Osteoblast (primary cell): Measurements from ENCODE around the gene SEPTIN6. TPM values are rescaled to one million over a fixed set of nuclear protein-coding genes. Genes with fewer than 3 reads are reported as not detected.
A peak's percentile ranks its signal among the peaks of the same experiment; 100 is the strongest.

Experiments
- DNase-seq: peaks from one replicate; pipeline ENCODE4 v3.0.0; 2011; ENCODE audit warnings: low spot score, mixed read lengths; ENCODE audit not compliant: insufficient read length; ENCODE audit errors: missing footprints
- H2AFZ ChIP-seq: 2 replicates; pipeline ENCODE4 v1.6.0; 2011; ENCODE audit warnings: mild to moderate bottlenecking, low read length
- H3K27ac ChIP-seq: 2 replicates; pipeline ENCODE4 v1.5.1; 2011; ENCODE audit warnings: mild to moderate bottlenecking, low read depth, low read length, moderate library complexity
- H3K27me3 ChIP-seq: 2 replicates; pipeline ENCODE4 v1.6.0; 2012; ENCODE audit warnings: mild to moderate bottlenecking, control low read depth, inconsistent platforms, low read length, moderate library complexity; ENCODE audit not compliant: insufficient read depth
- H3K36me3 ChIP-seq: 2 replicates; pipeline ENCODE4 v1.5.1; 2011; ENCODE audit warnings: mild to moderate bottlenecking, low read length, control low read depth, moderate library complexity; ENCODE audit not compliant: insufficient read depth
- H3K4me1 ChIP-seq: 2 replicates; pipeline ENCODE4 v1.5.1; 2011; ENCODE audit warnings: mild to moderate bottlenecking, low read length, control low read depth, moderate library complexity; ENCODE audit not compliant: insufficient read depth
- H3K4me2 ChIP-seq: 2 replicates; pipeline ENCODE4 v1.6.0; 2011; ENCODE audit warnings: mild to moderate bottlenecking, low read length; ENCODE audit not compliant: insufficient read depth
- H3K4me3 ChIP-seq: fragments of 200-600 bp; sonication (generic); 3 replicates; pipeline ENCODE4 v1.5.1; 2012; ENCODE audit warnings: mild to moderate bottlenecking, low read length, inconsistent platforms; ENCODE audit not compliant: insufficient read depth
- H3K79me2 ChIP-seq: 2 replicates; pipeline ENCODE4 v1.6.0; 2012; ENCODE audit warnings: mild to moderate bottlenecking, low read length, control low read depth, inconsistent platforms; ENCODE audit not compliant: insufficient read depth
- H3K9me3 ChIP-seq: 2 replicates; pipeline ENCODE4 v1.5.1; 2011; ENCODE audit warnings: low read depth, low read length, control low read depth
- H4K20me1 ChIP-seq: 2 replicates; pipeline ENCODE4 v1.6.0; 2012; ENCODE audit warnings: mild to moderate bottlenecking, low read length, control low read depth; ENCODE audit not compliant: insufficient read depth
- CTCF ChIP-seq: IDR thresholded peaks from 2 replicates; pipeline ENCODE4 v1.5.1; 2011; ENCODE audit warnings: mild to moderate bottlenecking, low read depth, low read length, moderate library complexity; ENCODE audit errors: extremely low read depth
- total RNA-seq: library from RNA; depleted of rRNA; stranded (reverse); fragments of >200 nt; gene quantifications from 2 replicates; pipeline ENCODE4 v1.2.3, GENCODE V29; 2012

The SEPTIN6 gene
- total RNA-seq, 1 donor: 9.0 TPM

GRCh38 chrX:119692191-119693039, 553 bp downstream of the SEPTIN6 start:
- peak overlapping the region; percentile 77 for H3K4me3 ChIP-seq
- no peaks in the 10 kb centered on the region for H3K9me3 ChIP-seq
- no peaks in the 10 kb centered on the region for H3K27me3 ChIP-seq
- no peak overlapping the region for H3K27ac ChIP-seq
- H2AFZ ChIP-seq: peak overlapping the region; percentile 68
- peak; percentile 87 for DNase-seq
- H4K20me1 ChIP-seq: no peaks in the 10 kb centered on the region
- H3K4me2 ChIP-seq: peak overlapping the region; percentile 76
- TF ChIP-seq CTCF: no peak
- H3K4me1 ChIP-seq: no peaks in the 10 kb centered on the region
- no peaks in the 10 kb centered on the region for H3K36me3 ChIP-seq
- no peaks in the 10 kb centered on the region for H3K79me2 ChIP-seq

DNA sequence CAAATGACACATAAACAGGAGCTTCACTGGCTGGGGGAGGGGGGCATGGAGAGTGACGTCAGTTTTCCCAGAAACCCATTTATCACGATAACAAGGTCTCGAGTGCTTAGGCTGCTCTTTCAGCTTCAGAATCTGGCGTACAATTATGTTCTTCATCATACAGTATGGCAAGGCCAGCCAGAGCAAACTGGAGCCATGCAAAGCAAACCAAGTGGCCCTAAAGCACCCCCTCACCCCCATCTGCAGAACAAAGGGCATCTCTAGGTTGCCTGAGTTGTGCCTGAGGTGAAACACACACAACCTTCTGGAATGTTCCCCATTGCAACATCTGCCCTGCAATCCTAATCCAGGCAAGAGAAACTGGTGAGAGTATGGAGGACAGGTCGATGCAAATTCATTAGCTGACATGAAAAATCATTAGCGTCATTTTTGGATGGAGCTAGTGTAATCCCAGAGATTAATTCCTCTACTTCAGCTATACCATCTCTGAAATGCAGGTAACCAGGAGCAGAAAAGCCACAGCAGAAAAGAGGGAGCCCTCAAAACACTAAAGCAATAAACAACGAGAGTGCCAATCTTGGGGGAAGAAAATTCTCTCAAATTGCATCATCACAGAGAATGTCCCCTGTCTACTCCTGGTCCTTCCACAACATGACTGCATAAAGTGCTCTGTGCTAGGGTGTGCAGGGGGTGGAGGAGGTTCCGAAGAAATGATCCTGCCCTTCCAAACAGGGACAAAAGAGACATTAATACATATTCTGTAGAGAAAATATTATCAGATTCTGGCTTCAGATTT, 1.8 kb downstream of the SEPTIN6 start:
- no peak overlapping the region for H3K27ac ChIP-seq
- H3K36me3 ChIP-seq: no peaks in the 10 kb centered on the region
- peak overlapping the region; percentile 76 for H3K4me2 ChIP-seq
- H3K79me2 ChIP-seq: no peaks in the 10 kb centered on the region
- no peaks in the 10 kb centered on the region for H3K4me1 ChIP-seq
- TF ChIP-seq CTCF: no peak
- H3K27me3 ChIP-seq: no peaks in the 10 kb centered on the region
- H3K9me3 ChIP-seq: no peaks in the 10 kb centered on the region
- H3K4me3 ChIP-seq: no peak overlapping the region
- H4K20me1 ChIP-seq: no peaks in the 10 kb centered on the region
- no peak for DNase-seq
- no peak overlapping the region for H2AFZ ChIP-seq

DNA sequence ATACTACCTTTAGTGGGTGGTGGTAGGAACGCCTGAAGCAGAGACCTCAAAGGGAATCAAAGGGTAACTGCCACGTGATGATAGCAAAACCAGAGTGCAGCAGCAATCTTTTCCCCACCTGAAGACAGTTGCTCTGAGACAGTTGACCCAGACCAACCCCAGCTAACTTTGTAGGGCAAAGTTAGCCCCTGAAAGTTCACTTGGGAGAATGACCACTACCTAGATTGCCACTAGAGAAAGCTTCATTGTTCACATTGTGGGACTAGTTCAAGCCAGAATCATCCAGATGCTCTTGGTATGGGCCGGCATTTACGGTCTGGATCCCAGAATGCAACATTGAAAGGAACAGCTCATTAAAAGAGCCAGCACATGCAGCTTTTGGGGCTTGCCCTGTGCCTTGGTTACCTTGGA, 4.1 kb downstream of the SEPTIN6 start:
- Histone ChIP-seq H3K4me3 (no peak overlapping the region), H3K27ac (no peak overlapping the region), H3K4me1 (no peaks in the 10 kb centered on the region), H3K4me2 (no peak overlapping the region), H3K27me3 (no peaks in the 10 kb centered on the region), H2AFZ (no peak overlapping the region), H4K20me1 (no peaks in the 10 kb centered on the region), H3K9me3 (no peaks in the 10 kb centered on the region), H3K36me3 (no peaks in the 10 kb centered on the region), H3K79me2 (no peaks in the 10 kb centered on the region)
- TF ChIP-seq CTCF: no peak
- no peak for DNase-seq
